NCI-H446 treated with DMSO at 0.1 percent for 48 hours (cell line): ENCODE data around the gene SPPL2C.
A peak's percentile ranks its signal among the peaks of the same experiment; 100 is the strongest.
"Not testable (repeated sequence)": the region's sequence is repeated elsewhere in the genome, so short reads cannot be mapped to it uniquely, and the experiment has no call there.

Experiments used
- DNase-seq: peaks from one replicate; lab custom pipeline; 2025; lab: John Stamatoyannopoulos, UW

The SPPL2C gene

DNA sequence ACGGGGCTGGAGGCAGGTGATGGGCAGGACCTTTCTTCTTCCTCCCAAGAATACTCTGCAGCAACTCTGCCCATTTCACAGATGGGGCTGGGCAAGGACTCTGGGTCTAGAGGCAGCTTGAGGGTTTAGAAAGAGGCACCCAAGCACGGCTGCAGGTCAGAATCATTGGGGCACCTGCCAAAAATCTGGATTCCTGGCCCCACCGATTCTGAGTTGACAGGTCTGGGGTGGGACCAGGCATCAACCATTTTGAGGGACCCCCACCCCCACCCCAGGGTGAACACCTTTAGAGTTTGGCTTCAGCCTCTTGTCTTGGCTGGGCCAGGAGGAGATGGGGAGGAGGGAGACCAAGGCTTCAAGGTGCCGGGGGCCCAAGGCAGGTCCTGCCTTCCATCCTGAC lies 5.3 kb downstream of the SPPL2C start:
- DNase-seq = no peak

DNA sequence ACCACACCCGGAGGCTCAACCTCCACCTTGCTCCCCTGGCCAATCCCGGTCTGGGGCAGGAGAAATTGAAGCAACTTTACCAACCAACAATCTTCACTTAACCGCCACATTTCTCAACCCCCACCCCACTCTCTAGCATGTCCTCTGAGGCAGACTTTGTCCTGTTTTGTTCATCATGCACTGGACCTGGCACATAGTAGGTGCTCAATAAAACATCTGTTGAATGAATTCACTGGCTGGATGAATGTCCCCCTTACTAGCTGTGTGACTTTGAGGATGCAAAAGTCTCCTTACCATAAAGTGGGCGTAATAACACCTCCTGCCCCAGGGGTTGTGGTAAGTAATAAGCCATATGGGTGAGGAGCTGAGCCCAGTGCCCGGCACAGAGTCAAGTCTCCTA lies 5.8 kb downstream of the SPPL2C start:
- no peak for DNase-seq

DNA sequence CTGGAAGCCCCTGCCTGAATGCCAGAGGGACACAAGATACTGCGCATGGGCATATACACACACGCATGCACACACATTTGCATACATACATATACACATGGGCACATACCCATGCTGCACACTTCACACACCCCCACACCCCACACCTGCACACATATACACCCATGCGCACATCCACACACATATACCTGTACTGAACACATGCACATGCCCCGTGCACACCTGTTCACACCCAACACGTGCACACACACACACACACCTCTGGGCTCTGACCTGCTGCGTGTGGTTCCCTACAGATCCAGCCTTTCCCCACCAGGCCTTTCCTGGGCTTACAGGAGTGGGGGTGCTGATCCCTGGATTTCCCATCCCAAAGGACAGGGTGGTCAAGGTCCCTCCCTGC lies 6.3 kb downstream of the SPPL2C start:
- DNase-seq = no peak

DNA sequence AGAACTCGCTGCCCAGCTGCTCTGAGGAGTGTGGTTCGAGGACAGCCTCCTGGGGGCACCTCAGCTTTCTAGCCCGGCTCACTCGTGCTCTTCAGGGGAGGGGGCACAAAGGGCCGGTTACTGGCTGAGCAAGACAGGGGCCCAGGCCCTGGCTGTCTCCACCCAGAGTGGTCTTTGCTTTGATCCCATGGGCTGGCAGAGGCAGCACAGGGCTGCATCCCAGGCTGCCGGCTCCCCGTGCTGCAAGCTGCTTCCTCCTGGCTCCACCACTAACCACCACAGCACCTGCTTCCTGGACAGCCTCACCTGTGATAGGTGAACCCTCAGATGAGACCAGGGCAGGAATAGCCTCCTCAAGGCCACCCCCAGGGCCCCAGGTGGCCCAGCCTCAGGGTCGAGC lies 6.8 kb downstream of the SPPL2C start:
- DNase-seq = no peak

DNA sequence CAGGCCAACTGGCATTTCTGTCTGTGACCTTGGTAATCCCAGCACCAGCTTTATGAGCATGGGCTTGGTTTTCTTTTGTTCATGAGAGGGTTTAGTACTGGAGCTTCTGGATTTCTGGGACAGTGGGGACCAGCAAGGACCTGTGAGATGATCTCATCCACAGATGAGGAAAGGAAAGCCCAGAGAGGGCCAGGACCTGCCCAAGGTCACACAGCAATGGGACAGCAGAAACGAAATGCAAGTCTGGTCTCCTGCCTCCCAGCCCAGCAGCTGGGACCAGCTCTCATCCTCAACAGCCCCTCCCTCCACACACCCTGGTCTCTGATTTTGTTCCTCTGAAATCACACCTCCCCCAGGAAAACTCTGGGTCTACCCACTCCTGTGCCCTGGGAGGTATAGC lies 7.2 kb downstream of the SPPL2C start:
- no peak for DNase-seq

DNA sequence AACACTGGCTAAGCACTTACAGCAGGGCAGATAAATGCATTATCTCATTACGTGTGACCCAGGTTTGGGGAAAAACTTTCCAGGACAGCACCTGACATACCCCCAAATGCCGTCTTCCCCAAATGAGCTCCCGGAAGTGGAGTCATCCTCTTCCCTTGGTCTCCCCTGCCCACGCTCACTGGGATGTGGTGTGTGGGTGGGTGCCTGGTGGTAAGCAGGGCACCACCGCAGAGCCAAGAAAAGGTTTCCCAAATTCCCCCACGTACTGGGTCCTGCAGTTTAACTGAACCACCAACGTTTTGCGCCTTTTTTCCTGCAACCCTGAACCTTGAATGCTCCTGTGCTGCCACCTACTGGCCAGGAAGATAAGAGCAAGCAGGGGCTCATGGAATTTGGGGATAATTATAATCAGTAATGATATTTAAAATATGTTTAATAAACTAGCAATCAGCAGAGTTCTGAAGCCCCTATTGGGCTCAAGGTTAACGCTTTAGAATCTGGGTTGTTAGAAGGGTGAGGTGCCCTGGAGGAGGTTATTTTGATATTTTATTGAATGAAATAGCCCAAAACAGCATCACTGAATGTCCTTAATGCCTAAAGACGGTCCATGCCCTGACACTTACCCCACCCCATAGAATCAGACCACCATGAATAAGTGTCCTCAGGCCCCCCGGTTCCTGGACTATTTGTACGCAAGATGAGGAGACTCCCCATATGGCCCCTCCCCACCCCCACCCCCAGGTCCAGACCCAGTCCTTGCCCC lies 8.0 kb downstream of the SPPL2C start:
- DNase-seq = peak; percentile 30

DNA sequence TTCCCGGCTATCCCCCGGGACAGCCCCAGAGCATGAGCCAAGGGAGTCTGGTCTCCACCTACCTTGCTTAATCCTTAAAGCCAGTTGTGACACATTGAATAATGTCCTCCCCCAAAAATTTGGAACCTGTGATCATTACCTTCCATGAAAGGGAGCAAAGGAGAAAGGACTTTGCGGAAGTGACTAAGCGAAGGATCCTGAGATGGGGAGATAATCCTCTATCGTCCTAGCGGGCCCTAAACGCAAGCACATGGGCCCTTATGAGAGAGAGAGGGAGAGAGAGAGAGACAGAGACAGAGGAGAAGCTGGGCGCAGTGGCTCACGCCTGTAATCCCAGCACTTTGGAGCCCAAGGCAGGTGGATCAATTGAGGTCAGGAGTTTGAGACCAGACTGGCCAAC lies 9.5 kb downstream of the SPPL2C start:
- DNase-seq = no peak

DNA sequence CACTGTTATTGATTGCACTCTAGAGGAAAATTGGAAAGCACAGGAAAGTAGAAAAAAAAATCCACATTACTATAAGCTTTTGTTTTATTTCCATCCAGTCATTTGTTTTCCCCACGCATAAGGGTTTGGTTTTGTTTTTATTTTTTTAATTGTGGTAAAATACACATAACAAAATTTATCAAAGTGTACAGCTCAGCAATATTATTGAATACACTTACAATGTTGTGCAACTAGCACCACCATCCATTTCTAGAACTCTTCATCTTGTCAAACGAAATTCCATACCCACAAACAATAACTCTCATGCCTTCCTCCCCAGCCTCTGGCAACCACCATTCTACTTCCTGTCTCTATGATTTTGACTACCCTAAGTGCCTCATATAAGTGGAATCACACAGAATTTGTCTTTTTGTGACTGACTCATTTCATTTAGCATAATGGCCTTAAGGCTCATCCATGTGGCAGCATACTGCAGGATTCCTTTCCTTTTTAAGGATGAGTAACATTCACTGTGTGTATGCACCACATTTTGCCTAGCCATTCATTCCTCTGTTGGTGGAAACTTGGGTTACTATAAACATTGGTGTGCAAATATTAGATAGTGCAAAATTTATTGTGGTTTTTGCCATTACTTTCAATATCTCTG lies 11.1 kb downstream of the SPPL2C start:
- no peak for DNase-seq

DNA sequence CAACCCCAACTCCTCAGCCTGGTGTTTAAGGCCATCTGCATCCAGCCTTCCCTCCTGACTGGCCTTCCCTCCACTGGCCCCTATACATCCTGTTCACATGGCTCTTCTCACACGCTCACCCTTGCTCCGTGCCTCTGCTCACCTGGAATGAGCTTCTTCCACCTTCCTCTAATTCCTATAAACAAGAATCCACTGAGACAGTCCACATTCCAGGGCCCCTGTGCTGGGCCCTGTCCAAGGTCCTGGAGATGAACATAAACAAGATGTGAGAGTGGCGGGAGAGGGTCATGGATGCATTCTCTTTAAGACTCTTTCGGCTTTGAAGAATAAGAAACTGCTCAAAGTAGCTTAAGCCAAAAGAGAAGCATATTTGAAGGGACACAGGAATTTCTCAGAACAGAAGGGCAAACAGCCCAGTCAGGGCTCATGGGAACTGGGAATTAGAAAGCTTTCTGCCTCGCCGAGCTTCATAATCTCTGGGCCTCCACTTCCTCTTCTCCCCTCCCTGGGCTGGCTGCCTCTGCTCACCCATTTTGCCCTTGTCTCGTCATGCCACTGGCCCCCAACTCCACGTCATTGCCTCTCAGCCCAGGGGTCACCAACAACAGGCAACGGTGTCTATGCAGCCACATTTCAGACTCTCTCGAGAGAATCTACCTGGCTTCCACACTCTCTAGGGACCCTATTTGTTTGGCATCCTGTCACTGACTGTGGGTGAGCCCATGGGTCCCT lies 13.5 kb downstream of the SPPL2C start:
- no peak for DNase-seq

DNA sequence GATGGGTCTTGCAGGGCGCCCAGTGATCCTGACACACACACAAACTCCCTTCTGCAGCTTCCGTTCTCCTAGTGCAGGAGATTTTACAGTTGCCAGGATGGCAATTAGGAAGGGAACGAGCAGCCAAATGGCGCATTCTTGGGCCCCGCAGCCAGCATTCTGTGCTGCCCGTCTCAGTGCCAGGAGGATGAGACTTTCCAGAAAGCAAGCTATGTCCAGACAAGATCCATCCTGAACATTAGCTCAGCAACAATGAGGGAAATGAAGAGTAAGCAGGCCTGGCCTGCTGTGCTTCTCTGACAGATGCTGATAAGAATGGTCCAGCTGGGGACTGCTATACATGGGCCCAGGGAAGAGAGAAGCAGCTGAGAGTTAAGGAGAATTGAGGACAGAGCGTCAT lies 16.5 kb downstream of the SPPL2C start:
- DNase-seq = peak; percentile 72

DNA sequence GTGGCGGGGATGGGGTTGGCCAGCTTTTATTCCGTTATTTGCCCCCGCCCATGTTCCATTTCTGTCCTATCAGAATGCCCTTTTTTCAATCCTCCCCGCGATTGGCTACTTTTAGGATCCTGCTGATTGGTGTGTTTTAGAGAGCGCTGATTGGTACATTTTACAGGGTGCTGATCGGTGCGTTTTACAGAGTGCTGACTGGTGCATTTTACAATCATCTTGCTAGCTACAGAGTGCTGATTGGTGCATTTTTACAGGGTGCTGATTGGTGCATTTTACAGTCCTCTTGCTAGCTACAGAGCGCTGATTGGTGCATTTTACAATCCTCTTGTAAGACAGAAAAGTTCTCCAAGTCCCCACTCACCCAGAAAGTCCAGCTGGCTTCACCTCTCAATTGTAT lies 17.4 kb downstream of the SPPL2C start:
- not testable (repeated sequence) for DNase-seq

DNA sequence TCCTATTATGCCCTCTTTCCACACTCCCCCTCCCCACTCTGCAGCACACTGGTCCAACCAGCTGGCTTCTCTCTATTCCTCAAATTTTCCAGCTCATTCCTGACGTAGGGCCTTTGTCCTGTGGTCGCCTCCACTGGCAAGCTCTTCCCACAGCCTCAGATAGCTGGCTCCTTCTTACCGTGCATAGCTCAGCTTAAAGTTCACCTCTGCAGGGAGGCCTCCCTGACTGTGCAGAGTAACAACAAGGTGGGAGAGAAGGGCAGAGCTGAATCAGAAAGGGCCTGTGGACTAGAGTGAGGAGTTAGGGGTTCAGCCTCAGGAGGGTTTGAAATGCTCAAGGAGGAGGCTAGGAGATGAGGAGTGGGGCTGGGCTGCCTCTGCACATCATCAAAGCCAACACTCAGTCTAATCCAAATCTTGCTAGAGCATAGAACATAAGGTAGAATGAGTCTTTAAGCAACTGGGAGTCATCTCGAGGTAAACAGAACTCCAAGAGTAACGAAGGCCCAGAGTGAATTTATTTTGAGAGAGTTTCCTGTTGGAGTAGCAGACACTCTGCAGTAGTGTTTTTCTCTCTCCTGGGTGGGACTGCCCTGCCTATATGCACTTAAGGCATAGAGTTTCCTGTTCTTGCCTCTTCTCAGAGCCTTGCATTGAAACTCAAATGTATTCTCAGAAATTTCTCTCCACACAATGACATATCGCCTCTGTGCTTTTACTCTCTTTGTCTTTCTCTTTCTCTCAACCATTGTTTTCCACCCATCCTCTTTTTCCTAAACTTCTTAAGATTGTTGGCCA lies 19.4 kb downstream of the SPPL2C start:
- DNase-seq = no peak

DNA sequence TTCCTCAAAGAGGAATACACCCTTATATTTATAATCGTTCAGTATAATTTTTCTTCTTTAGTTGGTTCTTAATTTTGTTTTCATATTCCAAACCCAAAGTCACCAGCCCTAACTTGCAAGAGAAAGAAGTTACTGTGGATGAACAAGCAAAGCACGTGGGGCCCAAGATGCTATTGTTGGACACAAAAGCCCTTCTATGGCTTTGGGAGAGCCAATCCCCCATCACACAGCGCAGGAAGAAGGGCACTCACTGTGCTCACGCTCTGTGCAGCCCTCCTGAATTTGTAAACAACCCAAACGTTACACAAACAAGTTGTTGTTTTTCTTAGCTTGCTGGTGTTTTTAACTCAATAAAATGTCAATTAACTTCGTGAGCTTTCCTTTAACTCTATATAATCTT lies 22.5 kb downstream of the SPPL2C start:
- DNase-seq = no peak

DNA sequence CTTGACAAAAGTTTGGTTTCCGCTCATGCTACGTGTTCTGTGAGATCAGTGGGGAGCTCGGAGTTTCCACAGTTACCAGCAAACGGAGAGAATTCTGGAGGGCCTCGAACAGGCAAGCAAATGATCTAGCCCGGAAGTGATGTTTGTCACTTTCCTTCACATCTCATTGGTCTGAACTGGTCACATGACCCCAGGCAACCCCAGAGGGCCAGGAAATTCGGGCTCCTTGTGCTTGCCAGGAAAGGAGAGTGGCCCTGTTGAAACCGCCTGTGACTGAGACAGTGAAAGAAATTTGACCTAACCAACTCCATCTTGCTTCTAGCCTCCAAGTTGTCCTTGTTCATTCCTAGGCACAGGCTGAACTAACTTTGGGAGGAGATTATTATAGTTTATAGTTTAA lies 23.0 kb downstream of the SPPL2C start:
- DNase-seq = no peak

DNA sequence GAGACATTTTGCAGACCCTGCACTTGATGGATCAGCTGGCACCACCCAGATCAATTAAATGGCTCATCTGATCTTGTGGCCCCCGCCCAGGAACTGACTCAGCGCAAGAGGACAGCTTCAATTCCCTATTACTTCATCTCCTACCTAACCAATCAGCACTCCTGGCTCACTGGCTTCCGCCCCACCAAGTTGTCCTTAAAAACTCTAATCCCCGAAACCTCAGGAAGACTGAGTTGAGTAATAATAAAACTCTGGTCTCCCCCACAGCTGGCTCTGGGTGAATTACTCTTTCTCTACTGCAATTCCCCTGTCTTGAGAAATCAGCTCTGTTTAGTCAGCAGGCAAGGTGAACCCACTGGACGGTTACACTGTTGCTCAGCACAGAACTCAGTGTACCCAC lies 23.6 kb downstream of the SPPL2C start:
- no peak for DNase-seq

DNA sequence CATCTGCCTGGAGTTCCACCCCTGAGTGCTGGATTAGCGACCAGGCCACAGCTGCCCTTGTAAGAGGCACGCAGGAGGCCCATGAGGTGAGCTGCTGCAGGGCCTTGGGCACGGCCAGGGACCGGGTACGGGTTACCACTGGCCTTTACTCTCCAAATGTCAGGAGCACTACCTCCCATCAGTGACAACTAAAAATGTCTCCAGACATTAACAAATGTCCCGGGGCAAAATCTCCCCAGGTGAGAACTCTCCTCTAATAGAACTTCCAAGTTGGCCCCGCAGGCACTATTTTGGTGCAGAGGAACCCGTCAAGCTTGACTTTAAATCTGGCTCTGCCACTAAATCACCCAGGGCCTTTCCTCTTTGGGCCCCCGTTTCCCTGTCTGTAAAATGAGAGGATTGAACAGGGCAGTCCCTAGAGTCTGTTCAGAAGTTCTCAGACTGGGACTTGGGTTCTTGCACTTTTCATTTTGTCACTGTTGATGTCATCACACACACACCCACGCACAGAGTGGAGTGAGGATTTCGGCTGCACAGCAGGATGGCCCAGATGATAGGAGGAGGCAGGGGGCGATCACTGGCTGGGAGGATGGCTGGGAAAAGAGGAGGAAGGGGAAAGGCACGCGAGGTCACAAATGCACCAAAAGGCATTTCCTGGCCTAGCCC lies 25.1 kb downstream of the SPPL2C start:
- no peak for DNase-seq

DNA sequence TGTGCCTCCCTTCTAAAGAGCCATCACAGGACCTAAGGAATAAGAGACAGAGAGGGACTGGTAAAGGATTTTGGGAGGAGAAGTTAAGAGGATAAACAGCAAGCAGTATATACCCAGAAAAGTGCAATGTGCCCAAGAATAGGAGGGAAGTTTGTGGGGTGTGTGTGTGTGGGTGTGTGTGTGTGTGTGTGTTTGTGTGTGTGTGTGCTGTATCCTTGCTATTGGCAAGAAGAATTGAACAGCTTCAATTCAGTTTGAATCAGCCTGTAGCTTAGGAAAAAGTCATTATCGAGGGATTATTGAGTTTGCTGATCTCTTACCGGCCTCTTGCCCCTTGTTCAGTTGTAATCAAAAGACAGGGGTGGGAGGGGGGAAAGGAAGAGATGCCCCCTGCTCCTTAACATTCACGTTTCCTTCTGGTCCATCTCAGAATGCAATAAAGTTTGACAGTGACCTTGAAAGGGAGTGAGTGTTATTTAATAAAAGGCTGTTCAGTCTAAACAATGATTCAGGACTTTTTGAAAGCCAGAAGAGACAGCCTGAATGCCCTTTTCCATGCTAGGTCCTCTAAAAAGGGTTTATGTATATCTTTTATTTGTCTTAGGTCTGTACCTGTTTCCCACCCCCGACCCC lies 25.8 kb downstream of the SPPL2C start:
- DNase-seq = no peak

DNA sequence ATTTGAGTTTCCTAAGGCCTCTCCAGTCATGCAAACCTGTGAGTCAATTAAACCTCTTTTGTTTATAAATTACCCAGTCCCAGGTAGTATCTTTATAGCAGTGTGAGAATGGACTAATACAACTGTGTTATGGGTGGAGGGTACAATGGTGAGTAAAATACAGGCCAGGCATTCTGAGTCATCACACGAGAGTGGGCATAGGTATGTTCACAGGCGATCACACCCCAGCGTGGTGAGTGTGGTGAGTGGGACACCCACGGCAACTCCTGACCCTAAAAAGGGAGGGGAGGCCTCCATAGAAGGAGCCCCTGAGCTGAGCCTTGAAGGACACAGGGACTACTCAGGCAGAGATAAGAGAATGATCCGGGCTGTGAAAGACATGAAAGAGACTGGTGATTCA lies 27.0 kb downstream of the SPPL2C start:
- DNase-seq = no peak

DNA sequence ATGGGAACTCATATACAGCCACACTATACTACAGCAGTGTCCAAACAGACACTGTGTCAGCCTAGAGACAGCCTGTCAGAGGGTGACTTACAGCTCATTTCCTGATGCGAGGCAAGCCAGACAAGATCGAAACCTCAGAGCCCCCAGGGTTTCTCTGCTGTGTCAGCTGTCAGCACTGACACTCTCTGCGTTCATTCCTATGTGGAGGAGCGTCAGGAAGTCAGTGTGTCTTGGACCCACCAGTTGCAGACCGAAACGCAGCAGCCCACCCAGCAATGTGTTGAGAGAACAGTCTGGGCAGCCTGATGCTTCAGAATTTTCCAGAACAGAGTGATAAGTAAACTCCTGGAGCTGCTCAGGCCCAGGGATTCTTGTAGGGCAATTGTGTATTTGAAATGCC lies 29.0 kb downstream of the SPPL2C start:
- DNase-seq = no peak

DNA sequence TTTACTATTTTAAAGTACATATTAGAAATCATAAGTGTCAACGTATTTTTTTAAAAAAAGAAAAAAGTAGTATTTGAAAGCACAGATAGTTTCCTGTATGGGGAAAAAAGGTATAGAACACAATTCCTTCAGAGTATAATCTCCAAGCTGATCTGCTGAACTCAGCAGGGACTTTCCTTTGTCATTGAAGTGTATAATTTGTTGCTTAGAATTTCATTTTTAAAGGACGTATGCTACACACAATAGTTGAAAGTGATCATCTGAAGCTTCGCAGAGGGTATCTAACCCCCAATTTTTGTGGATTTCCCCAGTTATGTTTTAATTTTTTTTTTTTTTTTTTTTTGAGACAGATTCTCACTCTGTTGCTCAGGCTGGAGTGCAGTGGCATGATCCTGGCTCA lies 29.5 kb downstream of the SPPL2C start:
- no peak for DNase-seq

DNA sequence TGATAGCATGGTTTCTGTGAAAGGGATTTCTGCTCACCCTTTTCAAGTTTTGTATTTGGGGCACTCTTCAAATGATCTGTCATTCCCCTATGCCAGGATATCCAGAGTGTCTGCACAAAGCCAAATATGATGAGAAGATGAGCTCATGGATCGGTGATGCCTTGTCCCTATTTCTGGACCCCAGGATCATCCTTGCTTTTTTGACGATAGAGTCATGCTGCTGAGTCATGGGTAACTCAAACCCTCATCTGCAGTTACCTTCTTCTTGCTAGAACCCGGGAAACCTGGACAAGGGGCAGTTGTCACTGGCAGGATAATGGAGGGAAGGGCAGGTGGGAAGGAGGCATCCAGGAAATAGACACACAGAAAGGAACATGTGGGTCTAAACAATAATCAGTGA lies 31.9 kb downstream of the SPPL2C start:
- no peak for DNase-seq
